ENCODE data around the gene TMEM181. TPM values are rescaled to one million over a fixed set of nuclear protein-coding genes. Genes with fewer than 3 reads are reported as not detected.

The TMEM181 gene
- total RNA-seq, 2 donors from 2014 or later: 21.2 to 21.8 TPM

DNA sequence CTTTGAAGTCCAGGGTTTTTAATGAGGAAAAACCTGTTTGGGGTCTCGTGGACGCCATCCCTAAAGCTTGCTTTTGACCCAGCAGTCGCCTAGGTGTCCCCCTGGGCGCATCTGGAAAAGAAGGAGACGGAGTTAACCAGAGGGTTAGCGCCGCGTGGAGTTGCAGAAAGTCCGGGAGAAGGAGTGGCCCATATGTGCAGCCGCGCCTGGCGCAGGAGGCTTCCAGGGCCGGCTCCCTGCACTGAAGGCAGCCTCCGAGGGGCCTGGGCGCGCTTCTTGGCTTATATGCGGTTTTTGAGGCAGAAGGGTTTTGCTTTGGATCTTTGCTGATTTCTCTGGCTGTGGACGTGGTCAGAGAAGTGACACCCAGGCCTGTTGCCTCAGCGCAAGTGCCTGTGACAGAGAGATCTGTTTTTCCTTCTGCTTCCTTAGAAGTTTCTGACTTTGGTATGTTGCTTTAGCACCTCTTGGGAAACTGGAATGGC is 987 bp downstream of the TMEM181 start:
- Mint-ChIP-seq H3K4me1 (peaks cover 21% of the 10 kb centered on the region), H3K27ac (peak overlapping the region; percentile 89), H3K9me3 (no peaks in the 10 kb centered on the region), H3K27me3 (ENCODE audit: insufficient read depth) (peaks cover 11% of the 10 kb centered on the region), H3K4me3 (peak overlapping the region; percentile 76), H3K36me3 (ENCODE audit: low read depth) (peaks cover 2% of the 10 kb centered on the region)
- Histone ChIP-seq H3K4me3 (ENCODE audit: low read length) (peak overlapping the region; percentile 91), H3K36me3 (ENCODE audit: control insufficient read depth, insufficient read depth, low read length) (no peaks in the 10 kb centered on the region), H3K27me3 (ENCODE audit: control insufficient read depth, insufficient read depth, low read length, poor library complexity, severe bottlenecking) (no peaks in the 10 kb centered on the region), H3K9me3 (ENCODE audit: control insufficient read depth, low read length) (no peaks in the 10 kb centered on the region), H3K27ac (ENCODE audit: low read depth, low read length) (no peak overlapping the region), H3K4me1 (ENCODE audit: control insufficient read depth, insufficient read depth, low read length) (peaks cover 4% of the 10 kb centered on the region), H3K9ac (ENCODE audit: extremely low read depth, low read length, poor library complexity, severe bottlenecking) (peak overlapping the region; percentile 75)
- DNase-seq: peak; percentile 71
- 20 to 24% methylated on average over 9 to 19 of the region's 19 CpGs for WGBS, 2 experiments (ENCODE audit: insufficient coverage in 1 of 2, insufficient read length in 1 of 2)
- TF ChIP-seq, protein P1, sequence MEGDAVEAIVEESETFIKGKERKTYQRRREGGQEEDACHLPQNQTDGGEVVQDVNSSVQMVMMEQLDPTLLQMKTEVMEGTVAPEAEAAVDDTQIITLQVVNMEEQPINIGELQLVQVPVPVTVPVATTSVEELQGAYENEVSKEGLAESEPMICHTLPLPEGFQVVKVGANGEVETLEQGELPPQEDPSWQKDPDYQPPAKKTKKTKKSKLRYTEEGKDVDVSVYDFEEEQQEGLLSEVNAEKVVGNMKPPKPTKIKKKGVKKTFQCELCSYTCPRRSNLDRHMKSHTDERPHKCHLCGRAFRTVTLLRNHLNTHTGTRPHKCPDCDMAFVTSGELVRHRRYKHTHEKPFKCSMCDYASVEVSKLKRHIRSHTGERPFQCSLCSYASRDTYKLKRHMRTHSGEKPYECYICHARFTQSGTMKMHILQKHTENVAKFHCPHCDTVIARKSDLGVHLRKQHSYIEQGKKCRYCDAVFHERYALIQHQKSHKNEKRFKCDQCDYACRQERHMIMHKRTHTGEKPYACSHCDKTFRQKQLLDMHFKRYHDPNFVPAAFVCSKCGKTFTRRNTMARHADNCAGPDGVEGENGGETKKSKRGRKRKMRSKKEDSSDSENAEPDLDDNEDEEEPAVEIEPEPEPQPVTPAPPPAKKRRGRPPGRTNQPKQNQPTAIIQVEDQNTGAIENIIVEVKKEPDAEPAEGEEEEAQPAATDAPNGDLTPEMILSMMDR (conservative IDR thresholded peaks at IDR 0.05): no peak

DNA sequence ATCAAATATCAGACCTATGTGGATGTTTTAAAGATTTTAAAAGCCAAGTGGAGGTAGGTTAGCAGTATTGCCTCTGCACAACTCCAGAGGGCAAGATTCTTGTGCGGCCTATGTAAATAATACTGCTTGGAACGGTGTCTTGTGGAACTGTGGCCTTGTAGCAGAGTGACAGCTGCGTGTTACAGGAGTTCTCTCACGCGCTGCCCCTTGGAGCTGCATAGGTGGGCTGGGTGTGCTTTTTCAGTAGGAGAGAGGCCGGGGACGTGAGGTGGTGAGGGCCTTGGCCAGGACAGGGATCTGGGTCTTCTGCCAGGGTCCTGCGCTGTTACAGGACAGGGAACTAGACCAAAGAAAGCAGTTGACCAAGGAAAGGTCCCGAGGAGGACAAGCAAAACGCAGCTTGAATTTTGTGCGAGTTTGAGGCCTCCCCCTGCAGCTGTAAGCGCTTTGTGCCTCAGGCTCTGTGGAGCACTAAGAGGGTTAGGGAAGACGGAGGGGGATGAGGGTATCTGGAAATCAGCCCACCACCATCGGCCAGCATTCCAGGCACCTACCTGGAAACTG is 1.5 kb downstream of the TMEM181 start:
- TF ChIP-seq, protein P1 (conservative IDR thresholded peaks at IDR 0.05): no peak
- Histone ChIP-seq H3K9ac (ENCODE audit: extremely low read depth, low read length, poor library complexity, severe bottlenecking) (no peak overlapping the region), H3K4me1 (ENCODE audit: control insufficient read depth, insufficient read depth, low read length) (peaks cover 4% of the 10 kb centered on the region), H3K4me3 (ENCODE audit: low read length) (peak overlapping the region; percentile 91), H3K27ac (ENCODE audit: low read depth, low read length) (no peak overlapping the region), H3K27me3 (ENCODE audit: control insufficient read depth, insufficient read depth, low read length, poor library complexity, severe bottlenecking) (no peaks in the 10 kb centered on the region), H3K36me3 (ENCODE audit: control insufficient read depth, insufficient read depth, low read length) (no peaks in the 10 kb centered on the region), H3K9me3 (ENCODE audit: control insufficient read depth, low read length) (no peaks in the 10 kb centered on the region)
- Mint-ChIP-seq H3K9me3 (no peaks in the 10 kb centered on the region), H3K4me1 (peaks cover 21% of the 10 kb centered on the region), H3K27me3 (ENCODE audit: insufficient read depth) (peaks cover 6% of the 10 kb centered on the region), H3K4me3 (peak overlapping the region; percentile 76), H3K36me3 (ENCODE audit: low read depth) (peaks cover 2% of the 10 kb centered on the region), H3K27ac (peak overlapping the region; percentile 29)
- 81 to 88% methylated on average over 10 to 14 of the region's 14 CpGs for WGBS, 2 experiments (ENCODE audit: insufficient coverage in 1 of 2, insufficient read length in 1 of 2)
- no peak for DNase-seq

DNA sequence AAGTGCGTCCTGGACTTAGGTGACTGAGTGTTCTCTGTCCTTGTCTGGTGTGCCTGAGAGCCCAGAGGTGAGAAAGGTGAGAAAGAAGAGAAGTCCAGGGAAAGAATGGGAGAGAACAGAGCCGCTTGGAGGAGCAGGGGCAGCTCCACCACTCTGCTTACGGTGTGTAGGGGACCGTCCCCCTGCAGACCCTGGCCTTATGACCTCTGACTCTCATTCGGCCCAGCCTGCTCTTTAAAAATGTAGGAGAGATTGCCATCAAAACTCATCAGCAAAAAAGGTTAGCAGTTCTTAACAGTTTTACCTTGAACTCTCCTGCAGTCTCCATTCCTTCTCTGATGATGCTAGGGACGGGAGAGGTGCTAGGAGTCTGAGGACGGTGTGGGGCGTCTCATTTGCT is 2.0 kb downstream of the TMEM181 start:
- 88 to 92% methylated on average over 7 to 8 of the region's 8 CpGs for WGBS, 2 experiments (ENCODE audit: insufficient coverage in 1 of 2, insufficient read length in 1 of 2)
- no peaks in the 10 kb centered on the region for H3K9me3 Mint-ChIP-seq
- no peak overlapping the region for H3K27ac Mint-ChIP-seq
- Histone ChIP-seq H3K4me3 (ENCODE audit: low read length) (peak overlapping the region; percentile 91), H3K4me1 (ENCODE audit: control insufficient read depth, insufficient read depth, low read length) (peaks cover 4% of the 10 kb centered on the region), H3K9me3 (ENCODE audit: control insufficient read depth, low read length) (no peaks in the 10 kb centered on the region), H3K27ac (ENCODE audit: low read depth, low read length) (no peak overlapping the region), H3K36me3 (ENCODE audit: control insufficient read depth, insufficient read depth, low read length) (no peaks in the 10 kb centered on the region), H3K9ac (ENCODE audit: extremely low read depth, low read length, poor library complexity, severe bottlenecking) (no peak overlapping the region), H3K27me3 (ENCODE audit: control insufficient read depth, insufficient read depth, low read length, poor library complexity, severe bottlenecking) (no peaks in the 10 kb centered on the region)
- H3K36me3 Mint-ChIP-seq (ENCODE audit: low read depth): peaks cover 2% of the 10 kb centered on the region
- peaks cover 21% of the 10 kb centered on the region for H3K4me1 Mint-ChIP-seq
- no peak for DNase-seq
- peaks cover 4% of the 10 kb centered on the region for H3K27me3 Mint-ChIP-seq (ENCODE audit: insufficient read depth)
- TF ChIP-seq, protein P1 (conservative IDR thresholded peaks at IDR 0.05): no peak
- H3K4me3 Mint-ChIP-seq: no peak overlapping the region

Measured in endodermal cell (in vitro differentiated cells).